GM21786 (cell line): ENCODE results near the gene ABCC3.

Experiments used
- ATAC-seq: cut with Tn5 transposase; IDR thresholded peaks from one replicate; pipeline ENCODE4 v1.9.1; 2021; ENCODE audit not compliant: unreplicated experiment

Gene ABCC3

GRCh38 chr17:50641357-50641756 lies 6.7 kb downstream of the ABCC3 start:
- ATAC-seq = no peak

- ATAC-seq = no peak
Observed at GRCh38 chr17:50642071-50642721, 7.5 kb downstream of the ABCC3 start.

- no peak for ATAC-seq
Observed at GRCh38 chr17:50642722-50643656, 8.3 kb downstream of the ABCC3 start.

GRCh38 chr17:50645748-50646682 lies 11.3 kb downstream of the ABCC3 start:
- no peak for ATAC-seq

GRCh38 chr17:50647187-50647586 lies 12.5 kb downstream of the ABCC3 start:
- ATAC-seq = no peak

- ATAC-seq = no peak
Observed at GRCh38 chr17:50649042-50649908, 14.6 kb downstream of the ABCC3 start.

- ATAC-seq = no peak
Observed at GRCh38 chr17:50651661-50652060, 17.0 kb downstream of the ABCC3 start.

- ATAC-seq = no peak
Observed at GRCh38 chr17:50653738-50654137, 19.1 kb downstream of the ABCC3 start.

- no peak for ATAC-seq
Observed at GRCh38 chr17:50656509-50656908, 21.8 kb downstream of the ABCC3 start.

GRCh38 chr17:50657054-50657453 lies 22.4 kb downstream of the ABCC3 start:
- ATAC-seq = no peak

GRCh38 chr17:50657627-50658026 lies 22.9 kb downstream of the ABCC3 start:
- ATAC-seq = no peak

- no peak for ATAC-seq
Observed at GRCh38 chr17:50658616-50659015, 23.9 kb downstream of the ABCC3 start.

- ATAC-seq = no peak
Observed at GRCh38 chr17:50659179-50659578, 24.5 kb downstream of the ABCC3 start.

GRCh38 chr17:50660042-50660886 lies 25.6 kb downstream of the ABCC3 start:
- ATAC-seq = no peak

- no peak for ATAC-seq
Observed at GRCh38 chr17:50660887-50661345, 26.2 kb downstream of the ABCC3 start.

GRCh38 chr17:50661348-50661747 lies 26.7 kb downstream of the ABCC3 start:
- no peak for ATAC-seq

GRCh38 chr17:50661795-50662391 lies 27.2 kb downstream of the ABCC3 start:
- no peak for ATAC-seq

GRCh38 chr17:50662632-50663225 lies 28.0 kb downstream of the ABCC3 start:
- ATAC-seq = no peak
